ENCODE results near the gene TH.

- TF ChIP-seq CTCF (IDR thresholded peaks at IDR 0.05) = peak; percentile 85 to 91 (median 90)
- no peak for TF ChIP-seq POLR2A (IDR thresholded peaks at IDR 0.05)
- TF ChIP-seq POLR2AphosphoS5 (IDR thresholded peaks at IDR 0.05) = no peak
Measured at GRCh38 chr11:2151500-2152257, 19.9 kb downstream of the TH start.

Measured in upper lobe of left lung (tissue), 4 donors.